HG03103 (cell line): ENCODE results near the gene IFT88.

Experiments
- ATAC-seq: cut with Tn5 transposase; IDR thresholded peaks from one replicate; pipeline ENCODE4 v1.9.1; 2021; ENCODE audit warnings: low read depth; ENCODE audit not compliant: unreplicated experiment

Gene IFT88

GRCh38 chr13:20682061-20682460, 115.1 kb downstream of the IFT88 start:
- ATAC-seq, result no peak

DNA sequence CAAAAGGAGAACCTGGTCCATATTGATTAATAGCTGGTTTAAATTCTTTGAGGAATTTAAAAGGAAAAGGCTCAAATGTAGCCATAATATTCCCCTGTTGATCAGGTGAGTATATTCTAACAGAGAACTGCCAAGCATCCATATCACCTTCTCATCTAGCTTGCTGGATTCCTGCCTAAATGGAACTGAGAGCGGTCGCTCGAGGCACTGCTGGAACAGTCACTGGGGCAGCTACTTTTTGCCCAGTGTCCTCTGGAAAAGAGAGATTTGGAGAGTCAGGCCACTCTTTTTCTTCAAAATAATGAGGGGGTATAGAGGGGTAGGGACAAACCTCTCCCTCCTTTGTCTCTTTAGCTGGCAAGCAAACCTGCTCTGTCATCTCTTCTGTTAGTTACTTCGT, 117.1 kb downstream of the IFT88 start:
- ATAC-seq, result no peak

GRCh38 chr13:20684546-20684945, 117.6 kb downstream of the IFT88 start:
- no peak for ATAC-seq

- ATAC-seq, result no peak
These were observed 118.1 kb downstream of the IFT88 start for GRCh38 chr13:20685092-20685491.

DNA sequence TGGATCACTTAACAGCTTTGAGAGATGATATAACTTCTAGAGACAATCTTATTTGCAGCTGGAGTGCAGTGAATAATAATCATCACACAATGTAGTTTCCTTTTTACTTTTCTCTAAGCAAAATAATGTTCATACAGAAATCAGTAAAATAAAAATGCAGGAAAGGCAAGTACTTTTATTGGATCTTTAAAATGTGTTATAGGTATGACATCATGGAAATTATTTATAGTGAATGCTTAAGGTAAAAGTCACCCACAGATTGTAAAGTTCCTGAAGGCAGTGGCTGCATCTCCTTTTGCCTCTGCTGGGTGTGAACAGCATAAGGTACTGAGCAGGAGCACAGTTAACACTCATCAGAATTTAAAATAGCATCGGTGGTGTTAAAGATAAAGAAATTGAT, 119.2 kb downstream of the IFT88 start:
- ATAC-seq, result no peak

- no peak for ATAC-seq
These were observed 120.1 kb downstream of the IFT88 start for GRCh38 chr13:20686863-20687579.

- ATAC-seq, result no peak
These were observed 122.3 kb downstream of the IFT88 start for GRCh38 chr13:20689291-20689690.

- ATAC-seq, result no peak
These were observed 124.7 kb downstream of the IFT88 start for GRCh38 chr13:20691616-20692015.

- ATAC-seq, result no peak
These were observed 129.1 kb downstream of the IFT88 start for GRCh38 chr13:20696073-20696472.

- no peak for ATAC-seq
These were observed 132.8 kb downstream of the IFT88 start for GRCh38 chr13:20699715-20700114.

- ATAC-seq, result no peak
These were observed 133.3 kb downstream of the IFT88 start for GRCh38 chr13:20700288-20700687.

- no peak for ATAC-seq
These were observed 134.5 kb downstream of the IFT88 start for GRCh38 chr13:20701461-20701860.

DNA sequence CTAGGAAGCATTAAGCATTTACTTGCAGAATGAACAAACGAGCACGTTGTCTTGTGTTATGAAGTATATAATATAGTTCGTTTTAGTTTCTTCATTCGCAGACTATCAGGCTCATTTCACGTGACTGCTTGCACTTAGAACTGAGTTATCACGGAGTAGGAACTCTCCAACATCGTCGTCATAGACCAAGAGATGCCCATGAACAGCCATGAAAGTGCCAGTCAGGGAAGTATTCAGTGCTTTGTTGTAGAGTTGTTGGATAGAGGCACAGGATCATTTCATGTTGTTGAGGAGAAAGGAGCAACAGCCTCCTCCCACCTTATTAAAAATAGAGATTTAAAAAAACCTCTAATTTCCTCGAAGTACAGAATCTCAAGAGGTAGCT, 135.6 kb downstream of the IFT88 start:
- no peak for ATAC-seq

DNA sequence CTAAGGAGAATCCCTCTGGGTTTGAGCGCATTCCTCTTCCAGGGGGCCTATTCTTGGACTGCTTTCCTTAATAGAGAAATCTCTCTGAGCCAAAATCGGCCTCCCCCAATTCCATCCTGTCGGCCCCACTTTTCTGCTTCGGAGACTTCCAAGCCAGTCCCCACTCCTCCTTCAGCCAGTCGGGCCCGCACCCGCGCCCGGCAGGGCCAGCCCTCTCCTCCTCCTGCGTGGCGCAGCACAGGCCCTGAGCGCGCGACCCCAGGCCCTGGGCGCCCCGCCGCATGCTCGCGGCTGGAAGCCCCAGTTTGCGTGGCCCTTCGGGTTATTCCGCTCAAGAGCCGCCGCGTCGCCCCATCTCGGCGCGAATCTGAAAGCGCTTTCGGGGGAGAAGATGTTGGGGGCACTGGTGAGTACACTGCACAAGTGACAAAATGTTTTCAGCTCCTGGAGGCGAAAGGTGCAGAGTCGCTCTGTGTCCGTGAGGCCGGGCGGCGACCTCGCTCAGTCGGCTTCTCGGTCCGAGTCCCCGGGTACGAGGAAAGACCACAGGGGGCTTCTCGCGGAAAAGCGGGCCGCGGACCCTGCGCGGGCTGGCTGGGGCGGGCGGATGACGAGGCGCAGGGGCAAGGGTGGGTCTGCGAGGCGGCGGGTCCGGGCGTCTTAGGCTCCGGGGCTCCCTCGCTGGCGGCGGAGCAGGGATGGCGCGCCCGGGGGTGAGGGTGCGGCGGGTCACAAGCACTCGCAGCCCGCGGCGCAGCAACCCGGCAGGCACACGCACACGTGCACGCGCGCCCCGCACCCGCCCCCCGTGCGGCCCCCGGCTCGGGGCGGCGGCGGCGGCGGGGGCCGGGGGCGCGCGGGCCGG, 136.2 kb downstream of the IFT88 start, which contains the start of gene IL17D:
TSS of gene IL17D (plus strand) at position 785 of the 865 bp plus-strand sequence. CDS start 303 bp downstream, outside the sequence.
- peak; percentile 23 for ATAC-seq

DNA sequence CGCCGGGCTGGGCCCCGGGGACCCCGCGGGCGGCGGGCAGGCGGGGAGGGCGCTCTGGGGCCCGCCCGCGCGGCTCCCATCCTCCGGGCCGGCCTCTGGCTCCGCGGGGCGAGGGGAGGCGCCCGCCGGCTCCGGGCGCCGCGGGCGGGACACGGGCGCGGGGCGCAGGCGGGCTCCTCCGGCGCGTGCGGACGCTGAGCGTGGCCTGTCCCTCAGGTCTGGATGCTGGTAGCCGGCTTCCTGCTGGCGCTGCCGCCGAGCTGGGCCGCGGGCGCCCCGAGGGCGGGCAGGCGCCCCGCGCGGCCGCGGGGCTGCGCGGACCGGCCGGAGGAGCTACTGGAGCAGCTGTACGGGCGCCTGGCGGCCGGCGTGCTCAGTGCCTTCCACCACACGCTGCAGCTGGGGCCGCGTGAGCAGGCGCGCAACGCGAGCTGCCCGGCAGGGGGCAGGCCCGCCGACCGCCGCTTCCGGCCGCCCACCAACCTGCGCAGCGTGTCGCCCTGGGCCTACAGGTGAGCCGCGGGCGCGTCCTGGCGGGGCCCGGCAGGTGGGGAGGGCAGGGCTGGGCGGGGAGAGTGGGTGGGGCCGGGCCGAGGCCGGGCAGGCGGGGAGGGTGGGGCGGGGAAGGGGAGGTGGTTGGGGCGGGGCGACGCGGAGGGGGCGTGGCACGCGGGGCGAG, 137.0 kb downstream of the IFT88 start:
- peak; percentile 74 for ATAC-seq

GRCh38 chr13:20704459-20705069, 137.6 kb downstream of the IFT88 start:
- no peak for ATAC-seq

DNA sequence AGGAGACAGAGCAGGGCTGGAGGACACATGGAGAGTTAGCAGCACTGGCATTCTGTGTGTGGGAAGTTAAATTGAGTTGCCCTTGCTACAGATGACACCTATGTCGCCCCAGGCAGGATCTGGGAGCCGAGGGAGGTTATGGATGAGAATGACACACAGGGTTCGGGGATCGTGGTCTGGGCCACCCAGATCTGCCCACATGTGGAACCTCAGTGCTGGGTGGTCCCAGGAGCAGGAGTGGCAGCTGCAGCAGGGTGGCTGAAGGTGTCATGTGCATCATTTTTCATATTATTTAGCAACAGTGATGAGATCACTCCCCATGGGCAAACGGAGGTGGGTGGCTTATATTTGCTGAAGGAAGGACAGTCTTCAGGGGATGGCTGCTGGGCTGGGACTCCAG, 139.7 kb downstream of the IFT88 start:
- no peak for ATAC-seq

DNA sequence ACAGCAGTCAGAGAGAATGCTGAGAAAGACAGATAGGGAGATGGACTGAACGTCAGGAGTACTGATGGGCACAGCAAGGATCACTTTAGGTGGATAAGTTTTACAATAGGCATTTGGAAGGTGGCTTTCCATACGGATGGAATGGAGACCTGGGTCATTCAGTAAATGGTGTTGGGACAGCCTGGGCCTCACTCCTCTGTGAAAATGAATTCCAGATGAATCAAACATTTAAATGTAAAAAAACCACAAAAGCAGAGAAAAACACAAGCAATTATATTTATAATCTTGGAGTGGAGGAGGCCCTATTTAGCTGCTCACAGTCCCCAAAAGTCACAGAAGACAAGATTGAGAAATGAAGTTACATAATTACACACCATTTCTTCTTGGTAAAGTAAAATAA, 141.3 kb downstream of the IFT88 start:
- no peak for ATAC-seq

DNA sequence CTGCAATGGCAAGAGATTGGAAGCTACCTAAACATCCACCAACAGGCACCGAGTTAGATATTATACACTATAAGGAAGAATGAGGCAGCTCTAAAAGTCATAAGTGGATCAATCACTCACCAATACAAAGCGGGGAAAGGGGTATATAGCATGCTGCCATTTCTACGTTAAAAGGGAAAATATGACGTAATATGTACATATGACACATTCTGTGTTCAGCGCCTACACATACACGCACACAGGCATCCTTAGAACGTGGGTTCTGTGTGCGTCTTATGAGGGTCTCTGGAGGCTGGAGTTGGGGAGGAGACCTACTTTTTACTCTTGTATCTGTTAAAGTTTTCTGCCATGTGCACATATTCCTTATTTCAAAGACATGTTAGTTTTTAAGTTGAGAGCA, 142.4 kb downstream of the IFT88 start:
- no peak for ATAC-seq

DNA sequence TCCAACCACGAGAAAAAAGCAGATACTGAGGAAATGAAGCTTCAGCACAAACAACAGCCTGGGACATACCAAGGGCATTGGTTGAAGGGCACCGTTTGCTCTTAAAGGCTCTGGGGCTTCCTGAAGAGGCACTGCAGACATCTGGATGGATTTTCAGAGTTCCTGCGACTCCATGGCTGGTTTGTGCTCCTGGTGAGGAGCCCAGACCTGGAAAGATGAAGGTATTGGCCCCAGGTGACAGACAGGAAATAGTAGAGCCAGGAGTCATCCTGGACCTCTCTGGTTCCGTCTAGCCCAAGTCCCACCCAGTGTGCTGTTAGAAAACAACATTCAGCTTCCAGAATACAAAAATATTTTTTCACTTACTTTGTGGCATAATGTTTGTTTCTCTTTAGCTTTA, 142.8 kb downstream of the IFT88 start:
- no peak for ATAC-seq
